ENCODE data around the gene SRSF11. TPM values are rescaled to one million over a fixed set of nuclear protein-coding genes. Genes with fewer than 3 reads are reported as not detected.

The SRSF11 gene
- total RNA-seq, 1 experiment from 2014 or later = 145 TPM

DNA sequence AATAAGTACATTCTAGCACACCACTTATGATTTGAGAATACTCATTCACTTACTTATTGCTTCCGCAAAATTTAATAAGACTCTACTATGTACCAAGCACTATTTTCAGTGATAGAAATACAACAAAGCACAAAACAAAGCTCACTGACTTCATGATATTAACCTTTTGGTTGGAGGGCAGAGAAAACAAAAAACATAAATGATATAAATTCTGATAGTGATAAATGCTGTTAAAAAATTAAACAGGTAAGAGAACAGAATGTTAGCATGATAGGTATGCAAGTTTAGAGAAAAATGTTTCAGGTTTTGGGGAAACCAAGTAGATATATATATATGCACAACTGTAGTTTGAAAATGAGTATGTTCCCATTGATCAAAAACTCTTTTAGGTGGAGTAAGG, 17.0 kb upstream of the SRSF11 start:
- peaks cover 7% of the 10 kb centered on the region; the same call in 1 of the 2 replicates for H3K4me1 ChIP-seq (ENCODE audit: control insufficient read depth, insufficient read depth, low read length)
- ChIA-PET CTCF (no interaction called here), POLR2A (no interaction called here)
- H3K27me3 ChIP-seq (ENCODE audit: control insufficient read depth, insufficient read depth, low read length) = no peaks in the 10 kb centered on the region
- BruUV-seq (replicated peaks) = no TSS peak
- H3K36me3 ChIP-seq (ENCODE audit: control insufficient read depth, insufficient read depth, low read length) = peaks cover 4% of the 10 kb centered on the region; the same call in 1 of the 2 replicates
- TF ChIP-seq, protein P1, sequence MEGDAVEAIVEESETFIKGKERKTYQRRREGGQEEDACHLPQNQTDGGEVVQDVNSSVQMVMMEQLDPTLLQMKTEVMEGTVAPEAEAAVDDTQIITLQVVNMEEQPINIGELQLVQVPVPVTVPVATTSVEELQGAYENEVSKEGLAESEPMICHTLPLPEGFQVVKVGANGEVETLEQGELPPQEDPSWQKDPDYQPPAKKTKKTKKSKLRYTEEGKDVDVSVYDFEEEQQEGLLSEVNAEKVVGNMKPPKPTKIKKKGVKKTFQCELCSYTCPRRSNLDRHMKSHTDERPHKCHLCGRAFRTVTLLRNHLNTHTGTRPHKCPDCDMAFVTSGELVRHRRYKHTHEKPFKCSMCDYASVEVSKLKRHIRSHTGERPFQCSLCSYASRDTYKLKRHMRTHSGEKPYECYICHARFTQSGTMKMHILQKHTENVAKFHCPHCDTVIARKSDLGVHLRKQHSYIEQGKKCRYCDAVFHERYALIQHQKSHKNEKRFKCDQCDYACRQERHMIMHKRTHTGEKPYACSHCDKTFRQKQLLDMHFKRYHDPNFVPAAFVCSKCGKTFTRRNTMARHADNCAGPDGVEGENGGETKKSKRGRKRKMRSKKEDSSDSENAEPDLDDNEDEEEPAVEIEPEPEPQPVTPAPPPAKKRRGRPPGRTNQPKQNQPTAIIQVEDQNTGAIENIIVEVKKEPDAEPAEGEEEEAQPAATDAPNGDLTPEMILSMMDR (IDR thresholded peaks at IDR 0.05) = no peak
- TF ChIP-seq SIN3A (IDR thresholded peaks at IDR 0.05; ENCODE audit: borderline replicate concordance, insufficient read depth, low read depth, low read length) (no peak), TCF7L2 (IDR thresholded peaks at IDR 0.05; ENCODE audit: low read depth, low read length) (no peak), POLR2AphosphoS5 (IDR thresholded peaks at IDR 0.05; ENCODE audit: low read depth, low read length) (no peak)
- TF ChIP-seq, protein P2, sequence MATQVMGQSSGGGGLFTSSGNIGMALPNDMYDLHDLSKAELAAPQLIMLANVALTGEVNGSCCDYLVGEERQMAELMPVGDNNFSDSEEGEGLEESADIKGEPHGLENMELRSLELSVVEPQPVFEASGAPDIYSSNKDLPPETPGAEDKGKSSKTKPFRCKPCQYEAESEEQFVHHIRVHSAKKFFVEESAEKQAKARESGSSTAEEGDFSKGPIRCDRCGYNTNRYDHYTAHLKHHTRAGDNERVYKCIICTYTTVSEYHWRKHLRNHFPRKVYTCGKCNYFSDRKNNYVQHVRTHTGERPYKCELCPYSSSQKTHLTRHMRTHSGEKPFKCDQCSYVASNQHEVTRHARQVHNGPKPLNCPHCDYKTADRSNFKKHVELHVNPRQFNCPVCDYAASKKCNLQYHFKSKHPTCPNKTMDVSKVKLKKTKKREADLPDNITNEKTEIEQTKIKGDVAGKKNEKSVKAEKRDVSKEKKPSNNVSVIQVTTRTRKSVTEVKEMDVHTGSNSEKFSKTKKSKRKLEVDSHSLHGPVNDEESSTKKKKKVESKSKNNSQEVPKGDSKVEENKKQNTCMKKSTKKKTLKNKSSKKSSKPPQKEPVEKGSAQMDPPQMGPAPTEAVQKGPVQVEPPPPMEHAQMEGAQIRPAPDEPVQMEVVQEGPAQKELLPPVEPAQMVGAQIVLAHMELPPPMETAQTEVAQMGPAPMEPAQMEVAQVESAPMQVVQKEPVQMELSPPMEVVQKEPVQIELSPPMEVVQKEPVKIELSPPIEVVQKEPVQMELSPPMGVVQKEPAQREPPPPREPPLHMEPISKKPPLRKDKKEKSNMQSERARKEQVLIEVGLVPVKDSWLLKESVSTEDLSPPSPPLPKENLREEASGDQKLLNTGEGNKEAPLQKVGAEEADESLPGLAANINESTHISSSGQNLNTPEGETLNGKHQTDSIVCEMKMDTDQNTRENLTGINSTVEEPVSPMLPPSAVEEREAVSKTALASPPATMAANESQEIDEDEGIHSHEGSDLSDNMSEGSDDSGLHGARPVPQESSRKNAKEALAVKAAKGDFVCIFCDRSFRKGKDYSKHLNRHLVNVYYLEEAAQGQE (IDR thresholded peaks at IDR 0.05; ENCODE audit: insufficient read depth in 1 of 2, low read depth in 2 of 2, low read length in 1 of 2) = no peak
- H3K27ac ChIP-seq (ENCODE audit: low read length) = peak overlapping the region; percentile 25
- intact Hi-C loops (cut with micrococcal nuclease; ENCODE audit: unreplicated experiment) = no loop called here
- peak overlapping the region; percentile 83 to 92; a peak in 3 of 4 replicates for H3K4me3 ChIP-seq (ENCODE audit: low read depth in 2 of 2, low read length in 2 of 2)
- no peaks in the 10 kb centered on the region for H3K9me3 ChIP-seq (ENCODE audit: control insufficient read depth, insufficient read depth, low read depth, low read length)
- ATAC-seq = no peak
- no peak for DNase-seq (ENCODE audit: low read depth, low spot score)
- in situ Hi-C loops (cut with HindIII; ENCODE audit: low pct_unique_long_range_greater_than_20kb, low sequenced_read_pairs) = no loop called here

GRCh38 chr1:70204600-70204999, 16.6 kb upstream of the SRSF11 start:
- Histone ChIP-seq H3K27me3 (ENCODE audit: control insufficient read depth, insufficient read depth, low read length) (no peaks in the 10 kb centered on the region), H3K4me3 (ENCODE audit: low read depth in 2 of 2, low read length in 2 of 2) (peak overlapping the region; percentile 83 to 92), H3K4me1 (ENCODE audit: control insufficient read depth, insufficient read depth, low read length) (peaks cover 7% of the 10 kb centered on the region; the same call in 1 of the 2 replicates), H3K36me3 (ENCODE audit: control insufficient read depth, insufficient read depth, low read length) (peaks cover 4% of the 10 kb centered on the region; the same call in 1 of the 2 replicates), H3K9me3 (ENCODE audit: control insufficient read depth, insufficient read depth, low read depth, low read length) (no peaks in the 10 kb centered on the region), H3K27ac (ENCODE audit: low read length) (peak overlapping the region; percentile 97)
- in situ Hi-C loops (cut with HindIII; ENCODE audit: low pct_unique_long_range_greater_than_20kb, low sequenced_read_pairs) (no loop called here), intact Hi-C loops (cut with micrococcal nuclease; ENCODE audit: unreplicated experiment) (no loop called here)
- CTCF ChIA-PET = no interaction called here
- no peak for ATAC-seq
- POLR2A ChIA-PET = no interaction called here
- no peak for DNase-seq (ENCODE audit: low read depth, low spot score)
- BruUV-seq (replicated peaks) = no TSS peak
- TF ChIP-seq, protein P2 (IDR thresholded peaks at IDR 0.05; ENCODE audit: insufficient read depth in 1 of 2, low read depth in 2 of 2, low read length in 1 of 2) = no peak
- TF ChIP-seq POLR2AphosphoS5 (IDR thresholded peaks at IDR 0.05; ENCODE audit: low read depth, low read length) (no peak), SIN3A (IDR thresholded peaks at IDR 0.05; ENCODE audit: borderline replicate concordance, insufficient read depth, low read depth, low read length) (no peak), TCF7L2 (IDR thresholded peaks at IDR 0.05; ENCODE audit: low read depth, low read length) (no peak)
- TF ChIP-seq, protein P1 (IDR thresholded peaks at IDR 0.05) = no peak
